Measurements from ENCODE around the gene ATP13A2.
"Not testable (repeated sequence)": the region's sequence is repeated elsewhere in the genome, so short reads cannot be mapped to it uniquely, and the experiment has no call there.

- peak in 2 of 3 experiments; percentile 15 to 27 for TF ChIP-seq CTCF (optimal IDR thresholded peaks at IDR 0.05 in 1 of 3, IDR thresholded peaks at IDR 0.05 in 1 of 3, conservative IDR thresholded peaks at IDR 0.05 in 1 of 3; ENCODE audit: extremely low read depth in 1 of 3, insufficient read depth in 2 of 3, low read length in 3 of 3)
- not testable (repeated sequence) for TF ChIP-seq EZH2 (IDR thresholded peaks at IDR 0.05; ENCODE audit: low read length)
Measured at GRCh38 chr1:16948282-16948891, 63.3 kb downstream of the ATP13A2 start.

Data from keratinocyte (primary cell).